GM19328 (cell line): ENCODE measurements around the gene CST5.
"Not testable (repeated sequence)": the region's sequence is repeated elsewhere in the genome, so short reads cannot be mapped to it uniquely, and the experiment has no call there.

Source experiments
- ATAC-seq: cut with Tn5 transposase; IDR thresholded peaks from one replicate; pipeline ENCODE4 v1.9.1; 2021; ENCODE audit warnings: mild to moderate bottlenecking, moderate library complexity; ENCODE audit not compliant: unreplicated experiment

The CST5 gene

GRCh38 chr20:23856736-23857135 is 22.8 kb downstream of the CST5 start:
- no peak for ATAC-seq

GRCh38 chr20:23856226-23856625 is 23.3 kb downstream of the CST5 start:
- no peak for ATAC-seq

GRCh38 chr20:23841693-23842092 is 37.9 kb downstream of the CST5 start:
- ATAC-seq, result no peak

GRCh38 chr20:23835716-23836115 is 43.8 kb downstream of the CST5 start:
- ATAC-seq, result no peak

GRCh38 chr20:23832775-23833513 is 46.6 kb downstream of the CST5 start:
- no peak for ATAC-seq

GRCh38 chr20:23831961-23832360 is 47.6 kb downstream of the CST5 start:
- not testable (repeated sequence) for ATAC-seq

GRCh38 chr20:23826541-23827021 is 53.0 kb downstream of the CST5 start, which contains the start of gene CST2:
Gene CST2 (minus strand): TSS chr20:23826729. CDS start chr20:23826660, 69 bp downstream.
- ATAC-seq, result no peak
